ENCODE data around the gene POLK. TPM values are rescaled to one million over a fixed set of nuclear protein-coding genes. Genes with fewer than 3 reads are reported as not detected.

POLK gene
- total RNA-seq: 43.9 and 63.1 TPM in 2 replicates

GRCh38 chr5:75511435-75512382, at the start of gene POLK, which contains the start of gene CERT1:
TSS of gene POLK (plus strand) at chr5:75511891.
TSS of gene CERT1 (minus strand) at chr5:75511629. CDS start at chr5:75511207, 422 bp downstream.

GRCh38 chr5:75611311-75612225, 99.9 kb downstream of the POLK start, which contains the start of gene ANKDD1B:
TSS of gene ANKDD1B (plus strand) at chr5:75611453. CDS start at chr5:75611635, 182 bp downstream.

Other genes starting within 250 kb of the POLK start
- 145 and 235 TPM in 2 replicates for gene HMGCR, start 174.7 kb upstream of the POLK start, total RNA-seq
- gene CERT1, start 262 bp upstream of the POLK start, total RNA-seq: 34.1 and 37.0 TPM in 2 replicates
- 1.5 and 1.6 TPM in 2 replicates for gene ANKDD1B, start 99.6 kb downstream of the POLK start, total RNA-seq
- gene POC5, start 205.5 kb downstream of the POLK start, total RNA-seq: 10.4 and 17.1 TPM in 2 replicates